NCI-H1105 (cell line): ENCODE measurements around the gene WNK2.

ENCODE experiments used
- DNase-seq: peaks from one replicate; lab custom pipeline; 2025; lab: John Stamatoyannopoulos, UW

The WNK2 gene

DNA sequence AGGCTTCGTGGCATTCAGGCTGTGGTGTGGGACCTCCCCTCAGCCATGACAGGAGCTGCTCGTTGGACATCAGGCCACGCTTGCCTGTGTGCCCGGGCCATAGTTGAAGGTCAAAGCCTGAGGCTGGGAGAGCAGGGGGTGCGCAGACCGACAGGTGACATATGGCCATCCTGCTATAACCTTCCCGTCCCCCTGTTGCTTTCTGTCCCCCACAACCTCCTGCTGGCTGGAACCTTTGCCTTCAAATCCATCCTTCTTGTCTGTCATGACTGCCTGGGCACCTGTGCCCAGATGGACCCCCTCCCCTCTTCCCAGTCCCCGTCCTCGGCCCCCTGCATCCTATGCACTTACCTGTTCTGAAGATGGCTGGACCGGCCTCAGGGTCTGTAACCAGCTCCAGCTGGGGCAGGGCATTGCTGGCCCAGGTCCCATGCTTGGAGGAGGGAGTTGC is 83.2 kb downstream of the WNK2 start:
- DNase-seq = no peak

DNA sequence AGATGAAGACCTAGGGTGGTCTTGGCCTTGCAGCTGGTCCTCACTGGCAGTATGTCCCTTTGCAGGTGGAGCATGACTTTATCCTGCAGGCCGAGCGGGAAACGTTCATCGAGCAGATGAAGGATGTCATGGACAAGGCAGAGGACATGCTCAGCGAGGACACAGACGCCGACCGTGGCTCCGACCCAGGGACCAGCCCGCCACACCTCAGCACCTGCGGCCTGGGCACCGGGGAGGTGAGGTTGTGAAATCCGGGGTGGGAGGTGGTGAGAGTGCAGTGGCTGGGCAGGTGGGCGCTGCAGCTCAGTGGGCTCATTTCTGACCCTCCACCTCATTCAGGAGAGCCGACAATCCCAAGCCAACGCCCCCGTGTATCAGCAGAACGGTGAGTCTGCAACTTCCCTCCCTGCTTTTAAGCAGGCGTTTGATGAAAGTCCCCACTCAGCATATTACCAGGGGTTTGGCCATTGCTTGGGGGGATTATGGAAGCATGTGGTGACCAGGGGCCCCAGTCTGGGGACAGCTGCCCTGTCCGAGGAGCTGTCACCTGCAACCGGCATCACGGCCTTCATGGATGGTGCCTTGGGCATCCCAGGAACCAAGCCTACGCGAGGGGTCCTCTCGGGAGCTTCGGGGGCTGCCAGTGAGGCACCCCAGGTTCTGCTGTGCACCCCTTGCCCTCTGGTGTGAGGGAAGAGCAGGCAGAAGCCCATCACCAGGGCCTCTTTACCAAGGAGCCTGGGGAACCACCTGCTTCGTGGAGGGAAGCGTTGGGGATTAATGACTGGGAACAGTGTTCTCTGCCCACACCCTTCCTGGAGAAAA is 84.0 kb downstream of the WNK2 start:
- no peak for DNase-seq

DNA sequence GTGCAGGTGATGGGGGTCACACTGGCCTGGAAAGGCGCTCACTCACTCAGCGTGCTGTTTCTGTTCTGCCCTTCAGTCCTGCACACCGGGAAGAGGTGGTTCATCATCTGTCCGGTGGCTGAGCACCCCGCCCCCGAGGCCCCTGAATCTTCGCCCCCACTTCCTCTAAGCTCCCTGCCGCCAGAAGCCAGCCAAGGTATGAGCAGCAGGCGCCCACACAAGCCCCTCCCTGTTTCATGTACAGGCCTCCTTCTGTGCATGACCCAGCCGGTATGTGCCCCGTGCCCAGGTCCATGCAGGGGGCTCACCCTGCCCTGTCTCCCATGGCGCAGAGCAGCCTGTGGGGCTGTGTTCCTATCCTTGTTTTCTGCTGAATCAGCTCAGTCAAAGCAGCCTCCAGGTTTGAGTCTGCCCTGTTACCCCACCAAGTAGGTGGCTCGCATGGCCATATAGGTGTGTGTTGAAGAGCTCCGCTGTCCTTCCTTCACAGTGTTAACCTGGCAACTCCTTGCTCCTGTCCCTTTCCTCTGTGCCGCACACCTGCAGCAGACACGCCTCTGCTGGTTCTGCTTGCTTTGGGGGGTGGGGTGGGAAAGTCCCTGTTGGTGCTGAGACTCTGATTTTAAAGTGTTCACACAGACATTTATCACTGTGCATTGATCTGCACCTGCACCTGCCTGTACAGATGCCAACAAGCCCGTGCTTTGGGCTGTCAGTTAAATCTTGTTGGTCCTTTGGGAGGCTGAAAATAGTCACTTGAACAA is 84.8 kb downstream of the WNK2 start:
- DNase-seq = peak; percentile 95

DNA sequence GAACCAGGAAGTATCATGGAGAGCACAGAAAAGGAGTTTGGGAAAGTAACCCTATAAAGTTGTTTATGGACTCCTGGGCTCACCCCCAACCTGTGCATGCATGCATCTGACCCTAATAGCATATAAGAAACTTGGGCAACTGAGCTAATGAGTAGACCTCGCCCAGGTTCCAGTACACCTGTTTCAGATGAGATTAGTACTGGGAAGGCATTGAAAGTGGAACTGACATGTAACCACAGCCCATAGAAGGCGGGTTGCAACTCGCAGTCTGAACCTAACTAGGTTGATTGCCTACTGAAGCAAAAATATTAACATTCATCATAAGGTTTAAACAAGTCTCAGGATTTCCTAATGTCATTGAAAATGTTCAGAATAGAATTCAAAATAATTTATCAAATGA is 87.0 kb downstream of the WNK2 start:
- no peak for DNase-seq

DNA sequence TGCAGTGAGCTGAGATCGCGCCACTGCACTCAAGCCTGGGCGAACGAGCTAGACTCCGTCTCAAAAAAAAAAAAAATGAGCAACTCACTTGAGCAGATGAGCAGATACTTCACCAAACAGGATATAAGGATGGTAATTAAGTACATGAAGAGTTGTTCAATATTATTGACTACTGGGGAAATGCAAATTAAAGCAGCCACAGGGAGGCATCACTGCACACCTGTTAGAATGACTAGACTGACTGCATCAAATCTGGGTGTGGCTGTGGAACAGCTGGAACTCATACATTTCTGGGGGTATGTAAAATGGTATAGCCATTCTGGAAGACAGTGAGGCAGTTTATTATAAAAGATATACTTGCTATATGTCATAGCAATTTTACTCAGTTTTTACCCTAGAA is 93.0 kb downstream of the WNK2 start:
- no peak for DNase-seq

DNA sequence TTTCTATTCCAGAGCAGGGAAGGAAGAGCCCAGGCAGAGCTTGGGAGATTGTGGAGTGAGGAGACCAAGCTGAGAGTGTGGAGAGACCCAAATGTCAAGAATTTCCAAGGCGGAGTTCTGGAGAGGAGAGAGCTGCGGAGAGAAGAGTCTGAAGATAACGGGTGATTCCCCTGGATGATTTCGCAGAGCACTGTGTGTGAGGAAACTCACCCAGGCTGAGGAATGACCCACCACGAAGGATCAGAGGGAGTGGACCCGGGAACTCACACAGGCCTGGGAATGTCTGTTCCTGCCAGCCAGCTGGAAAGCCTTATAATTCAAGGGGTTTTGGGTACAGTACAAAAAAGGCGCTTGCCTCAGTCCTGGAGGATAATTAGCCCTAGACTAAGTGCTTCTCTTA is 94.2 kb downstream of the WNK2 start:
- no peak for DNase-seq

DNA sequence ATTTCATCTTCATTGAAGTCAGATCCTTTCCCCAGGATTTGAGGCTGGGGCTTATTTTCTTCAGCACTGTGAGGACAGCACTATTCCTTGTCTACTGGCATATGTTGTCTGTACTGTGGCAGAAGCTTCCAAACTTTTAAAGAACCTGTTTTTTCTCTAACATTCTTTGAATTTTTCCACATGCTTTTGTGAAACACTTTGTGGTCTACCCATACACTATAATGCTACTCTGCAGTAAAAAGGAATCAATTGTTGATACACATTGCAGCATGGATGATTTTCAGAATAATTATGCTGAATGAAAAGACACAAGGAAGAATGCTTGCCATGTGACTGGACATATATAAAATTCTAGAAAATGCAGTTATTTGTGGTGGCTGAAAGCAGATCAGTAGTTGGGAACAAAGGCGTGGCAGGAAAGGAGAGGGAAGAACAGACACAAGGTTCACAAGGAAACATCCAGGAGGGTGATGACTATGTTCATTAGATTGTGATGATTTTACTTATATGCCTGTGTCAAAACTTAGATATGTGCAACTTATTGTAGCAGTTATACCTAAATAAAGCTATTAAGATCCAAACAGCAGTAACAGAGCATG is 96.8 kb downstream of the WNK2 start:
- no peak for DNase-seq

DNA sequence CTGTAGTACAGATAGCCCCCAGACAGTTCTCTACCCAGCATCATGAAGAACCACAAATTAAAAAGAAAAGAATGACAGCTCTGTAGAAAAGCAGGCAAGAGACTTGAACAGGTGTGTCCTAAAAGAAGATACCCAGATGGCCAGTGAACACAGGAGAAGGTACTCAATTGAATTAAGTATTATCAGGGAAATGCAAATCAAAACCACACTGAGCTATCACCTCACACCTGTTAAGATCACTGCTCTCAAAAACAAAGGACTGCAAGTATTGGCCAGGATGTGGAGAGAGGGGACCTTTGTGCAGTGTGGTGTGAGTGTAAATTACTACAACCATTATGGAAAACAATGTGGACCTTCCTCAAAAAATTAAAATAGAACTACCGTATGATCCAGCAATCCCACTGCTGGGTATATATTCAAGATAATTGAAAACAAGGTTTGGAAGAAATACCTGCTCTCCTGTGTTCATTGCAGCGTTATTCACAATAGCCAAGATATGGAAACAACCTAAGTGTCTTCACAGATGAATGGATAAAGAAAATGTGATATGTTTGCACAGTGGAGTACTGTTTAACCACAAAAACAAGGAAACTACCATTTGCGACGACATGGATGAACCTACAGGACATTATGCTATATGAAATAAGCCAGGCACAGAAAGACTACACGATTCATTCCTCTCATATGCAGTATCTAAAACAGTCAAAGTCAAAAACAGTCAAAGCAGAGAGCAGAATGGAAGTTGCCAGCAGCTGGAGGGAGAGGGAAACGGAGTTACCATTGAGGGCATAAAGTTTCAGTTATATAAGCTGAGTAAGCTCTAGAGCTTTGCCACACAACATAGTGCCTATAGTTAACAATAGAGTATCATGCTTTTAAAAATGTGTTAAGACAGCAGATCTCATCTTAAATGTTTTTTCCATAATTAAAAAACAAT is 102.6 kb downstream of the WNK2 start:
- no peak for DNase-seq

DNA sequence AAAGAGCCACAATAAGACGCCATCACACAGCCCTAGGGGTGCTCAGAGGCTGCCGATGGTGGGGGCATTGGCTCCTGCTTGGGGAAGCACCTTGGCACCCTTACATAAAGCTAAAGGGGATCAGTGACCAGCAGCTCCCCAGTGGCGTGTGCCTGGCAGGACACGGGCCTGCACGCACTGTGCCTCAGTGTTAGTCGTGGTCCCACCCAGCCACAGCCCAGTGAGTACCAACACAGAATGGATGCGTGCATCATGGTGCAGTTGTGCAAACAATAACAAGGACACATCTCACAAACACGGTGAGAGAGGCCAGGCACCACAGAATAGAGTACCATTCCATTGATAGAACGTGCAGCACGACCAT is 103.2 kb downstream of the WNK2 start:
- DNase-seq = no peak

DNA sequence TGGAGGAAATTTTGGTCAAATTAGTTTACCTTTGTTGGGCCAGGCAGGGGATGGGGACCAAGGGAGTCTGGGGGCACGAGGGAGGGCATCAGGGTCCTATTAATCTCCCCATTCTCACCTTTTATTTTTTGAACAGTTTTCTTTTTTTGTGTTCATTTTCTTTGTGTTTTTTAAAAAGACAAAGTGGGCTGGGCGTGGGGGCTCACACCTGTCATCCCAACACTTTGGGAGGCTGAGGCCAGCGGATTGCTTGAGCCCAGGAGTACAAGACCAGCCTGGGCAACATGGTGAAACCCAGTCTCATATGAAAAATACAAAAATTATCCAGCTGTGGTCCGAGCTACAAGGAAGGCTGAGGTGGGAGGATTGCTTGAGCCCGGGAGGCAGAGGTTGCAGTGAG is 103.7 kb downstream of the WNK2 start:
- DNase-seq = no peak

DNA sequence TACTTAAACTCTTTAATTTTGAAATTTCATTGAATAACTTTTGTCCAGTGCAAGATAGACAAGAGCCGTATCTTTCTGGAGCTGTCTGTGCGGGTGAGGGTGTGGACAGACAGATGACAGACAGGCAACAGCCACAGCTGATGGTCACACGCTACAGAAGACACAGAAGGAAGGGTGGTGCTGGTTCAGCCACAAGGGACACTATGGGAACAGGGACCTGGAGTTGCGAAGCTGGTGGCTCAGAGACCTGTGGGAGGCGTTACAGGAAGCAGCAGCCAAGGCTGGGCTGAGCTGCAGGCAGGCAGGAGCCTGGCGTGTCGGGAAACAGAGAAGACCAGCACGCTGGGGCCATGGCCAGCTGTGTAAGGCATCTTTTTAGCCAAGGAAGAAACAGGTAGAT is 104.4 kb downstream of the WNK2 start:
- DNase-seq = no peak

DNA sequence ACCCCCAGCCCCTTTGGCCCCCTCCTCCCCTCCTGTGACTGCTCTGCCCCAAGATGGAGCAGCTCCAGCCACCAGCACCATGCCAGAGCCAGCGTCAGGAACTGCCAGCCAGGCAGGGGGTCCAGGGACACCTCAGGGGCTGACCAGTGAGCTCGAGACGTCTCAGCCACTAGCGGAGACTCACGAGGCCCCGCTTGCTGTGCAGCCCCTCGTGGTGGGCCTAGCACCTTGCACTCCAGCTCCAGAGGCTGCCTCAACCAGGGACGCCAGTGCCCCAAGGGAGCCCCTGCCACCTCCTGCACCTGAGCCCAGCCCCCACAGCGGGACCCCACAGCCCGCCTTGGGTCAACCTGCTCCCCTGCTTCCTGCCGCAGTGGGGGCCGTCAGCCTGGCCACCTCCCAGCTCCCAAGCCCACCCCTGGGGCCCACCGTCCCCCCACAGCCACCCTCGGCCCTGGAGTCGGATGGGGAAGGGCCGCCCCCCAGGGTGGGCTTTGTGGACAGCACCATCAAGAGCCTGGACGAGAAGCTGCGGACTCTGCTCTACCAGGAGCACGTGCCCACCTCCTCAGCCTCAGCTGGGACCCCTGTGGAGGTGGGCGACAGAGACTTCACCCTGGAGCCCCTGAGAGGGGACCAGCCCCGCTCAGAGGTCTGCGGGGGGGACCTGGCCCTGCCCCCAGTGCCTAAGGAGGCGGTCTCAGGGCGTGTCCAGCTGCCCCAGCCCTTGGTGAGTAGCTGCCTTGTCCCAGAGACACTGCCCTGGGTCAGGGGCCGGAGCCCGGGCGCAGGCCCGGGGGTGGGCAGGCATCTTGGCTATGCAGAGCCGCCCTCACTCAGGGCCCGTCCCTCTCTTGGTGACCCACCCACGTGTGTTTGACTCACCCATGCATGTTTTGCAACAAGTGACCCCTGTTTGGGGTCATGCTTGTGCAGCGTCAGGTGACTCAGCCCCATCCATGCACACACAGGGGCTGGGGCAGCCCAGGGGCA is 105.2 kb downstream of the WNK2 start:
- no peak for DNase-seq

DNA sequence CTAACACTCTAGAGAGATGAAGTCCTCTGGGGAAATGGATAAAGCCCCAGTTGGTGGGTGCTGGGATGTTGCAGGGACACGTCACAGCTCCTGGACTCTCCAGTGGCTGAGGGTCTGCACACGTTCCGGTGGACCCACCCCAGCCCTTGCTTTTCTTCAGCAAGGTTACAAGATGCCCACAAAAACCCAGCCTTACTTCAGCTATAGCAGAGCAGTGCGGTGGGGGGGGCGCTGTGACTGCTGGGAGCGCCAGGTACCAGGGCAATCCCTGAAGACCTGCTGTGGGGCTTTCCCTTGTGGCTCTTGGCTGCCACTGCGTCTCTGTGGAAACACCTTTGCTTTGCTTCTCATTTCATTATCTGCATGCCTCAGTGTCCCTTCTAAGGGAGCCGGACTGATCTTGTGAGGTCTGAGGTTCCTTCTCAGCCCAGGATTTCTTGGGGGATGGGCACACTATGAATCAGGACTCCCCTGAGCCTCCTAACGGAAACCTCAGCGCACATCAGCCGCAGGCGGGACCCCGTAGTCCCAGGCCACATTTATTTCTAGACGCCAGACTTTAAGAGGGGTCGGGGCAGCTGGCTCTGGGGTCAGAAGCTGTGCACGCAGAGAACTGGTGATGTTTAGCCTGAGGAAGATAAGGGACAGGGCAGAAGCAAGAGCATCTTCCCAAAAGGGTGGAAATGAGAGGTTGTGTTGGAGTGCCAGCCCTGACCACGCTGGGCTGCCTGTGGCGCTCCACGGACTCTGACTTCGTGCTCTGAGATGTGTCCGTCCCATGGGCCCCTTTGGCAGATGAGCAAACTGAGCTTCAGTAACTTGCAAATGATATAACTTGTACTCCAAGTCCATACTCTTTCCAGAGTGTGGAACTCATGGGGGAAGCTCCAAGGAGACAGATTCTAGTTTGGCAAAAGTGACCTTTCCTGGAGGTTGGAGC is 106.8 kb downstream of the WNK2 start:
- no peak for DNase-seq

DNA sequence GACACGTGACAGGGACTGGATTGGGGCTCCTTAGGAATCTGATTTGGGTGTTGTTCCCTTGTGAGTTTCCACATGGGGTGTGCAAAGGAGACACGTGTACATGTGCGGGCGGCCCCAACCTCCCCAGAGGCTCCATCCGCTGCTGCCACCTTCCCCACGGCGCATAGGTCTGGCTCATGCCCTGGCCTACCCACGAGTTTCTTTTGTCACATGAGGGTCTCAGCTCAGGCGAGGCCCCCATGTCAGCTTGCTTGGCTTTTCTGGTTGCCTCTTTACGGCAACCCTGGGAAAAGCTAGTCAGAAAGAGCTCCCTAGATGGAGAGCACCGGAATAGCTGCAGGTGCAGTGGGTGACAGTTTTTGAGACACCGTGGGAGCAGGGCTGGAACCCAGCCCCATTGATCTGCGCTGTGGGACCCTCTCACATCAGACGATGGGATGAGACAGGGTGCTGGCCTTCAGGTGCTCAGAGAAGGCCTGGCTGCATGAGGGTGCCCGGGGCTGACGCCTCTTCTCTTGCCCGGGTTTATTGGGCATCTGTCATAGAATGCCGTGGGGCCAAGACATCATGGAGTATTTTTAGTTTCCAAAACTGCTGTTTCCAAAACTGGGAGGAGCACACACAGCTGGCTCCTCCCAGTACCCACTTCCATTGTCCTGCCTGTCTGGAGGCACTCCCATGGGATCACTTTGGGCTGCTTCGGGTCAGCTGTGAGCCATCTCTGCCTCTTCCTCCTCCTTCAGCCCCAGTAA is 107.8 kb downstream of the WNK2 start:
- DNase-seq = no peak

DNA sequence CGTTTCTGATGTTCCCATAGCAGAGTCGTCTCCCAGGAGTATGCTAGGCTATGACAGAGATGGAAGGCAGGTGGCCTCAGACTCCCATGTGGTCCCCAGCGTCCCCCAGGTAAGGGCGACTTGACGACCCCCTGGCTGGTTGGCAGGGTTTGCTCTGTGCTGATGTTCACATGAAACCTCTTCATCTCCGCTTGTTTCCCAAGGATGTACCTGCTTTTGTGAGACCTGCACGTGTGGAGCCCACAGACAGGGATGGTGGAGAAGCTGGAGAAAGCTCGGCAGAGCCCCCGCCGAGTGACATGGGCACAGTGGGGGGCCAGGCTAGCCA is 108.3 kb downstream of the WNK2 start:
- DNase-seq = no peak

DNA sequence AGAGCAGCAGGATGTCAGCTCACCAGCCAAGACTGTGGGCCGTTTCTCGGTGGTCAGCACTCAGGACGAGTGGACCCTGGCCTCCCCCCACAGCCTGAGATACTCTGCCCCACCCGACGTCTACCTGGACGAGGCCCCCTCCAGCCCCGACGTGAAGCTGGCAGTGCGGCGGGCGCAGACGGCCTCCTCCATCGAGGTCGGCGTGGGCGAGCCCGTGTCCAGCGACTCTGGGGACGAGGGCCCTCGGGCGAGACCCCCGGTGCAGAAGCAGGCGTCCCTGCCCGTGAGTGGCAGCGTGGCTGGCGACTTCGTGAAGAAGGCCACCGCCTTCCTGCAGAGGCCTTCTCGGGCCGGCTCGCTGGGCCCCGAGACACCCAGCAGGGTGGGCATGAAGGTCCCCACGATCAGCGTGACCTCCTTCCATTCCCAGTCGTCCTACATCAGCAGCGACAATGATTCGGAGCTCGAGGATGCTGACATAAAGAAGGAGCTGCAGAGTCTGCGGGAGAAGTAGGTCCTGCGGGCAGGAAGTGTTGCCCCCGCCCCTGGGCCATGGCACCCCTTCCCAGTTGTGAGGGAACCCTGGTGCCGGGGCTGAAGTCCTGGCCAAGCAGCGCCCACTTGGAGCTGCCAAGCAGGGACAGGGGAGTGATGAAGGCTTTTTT is 108.9 kb downstream of the WNK2 start:
- DNase-seq = no peak

DNA sequence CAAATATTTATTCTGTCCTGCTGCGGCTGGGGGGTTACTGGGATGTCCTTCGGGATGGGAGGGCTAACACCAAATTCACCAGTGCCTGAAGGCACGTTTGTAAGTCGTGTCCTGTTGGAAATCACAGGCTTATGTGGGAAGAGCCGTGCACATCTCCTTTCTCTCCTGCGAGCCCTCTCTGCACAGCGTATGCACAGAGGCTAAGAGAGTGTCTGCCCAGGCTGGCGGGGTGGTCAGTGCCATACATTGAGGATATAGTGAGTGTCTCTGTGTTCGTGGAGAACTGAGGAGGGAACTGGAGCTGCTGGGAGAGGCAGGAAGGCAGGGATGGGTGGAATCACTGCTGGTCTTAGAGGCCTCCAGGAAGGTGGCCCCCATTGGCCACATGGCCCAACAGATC is 110.1 kb downstream of the WNK2 start:
- DNase-seq = no peak

DNA sequence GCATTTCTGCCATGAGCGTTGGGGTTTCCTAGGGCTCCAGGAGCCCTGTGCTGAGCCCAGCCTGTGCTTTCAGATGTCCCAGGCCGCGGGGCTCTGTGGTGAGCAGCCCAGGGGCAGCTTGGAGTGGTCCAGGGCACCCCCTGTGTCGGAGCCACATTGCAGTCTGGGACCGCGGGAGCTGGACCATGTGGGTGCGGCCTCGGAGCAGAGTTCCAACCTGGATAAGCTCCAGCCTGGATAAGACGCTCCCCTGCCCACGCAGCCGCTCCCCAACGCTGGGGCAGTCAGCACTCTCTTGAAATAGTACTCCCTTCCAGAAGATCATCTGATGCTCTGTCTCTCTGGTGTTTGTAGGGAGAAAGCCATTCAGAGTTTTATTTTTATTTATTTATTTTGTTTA is 111.1 kb downstream of the WNK2 start:
- DNase-seq = no peak
